AG08395 (cell line): ENCODE results near the gene IL16.
A peak's percentile ranks its signal among the peaks of the same experiment; 100 is the strongest.

Source experiments
- DNase-seq: peaks from one replicate; pipeline ENCODE4 v3.0.0; 2012; ENCODE audit warnings: mixed read lengths, low spot score

Gene IL16

DNA sequence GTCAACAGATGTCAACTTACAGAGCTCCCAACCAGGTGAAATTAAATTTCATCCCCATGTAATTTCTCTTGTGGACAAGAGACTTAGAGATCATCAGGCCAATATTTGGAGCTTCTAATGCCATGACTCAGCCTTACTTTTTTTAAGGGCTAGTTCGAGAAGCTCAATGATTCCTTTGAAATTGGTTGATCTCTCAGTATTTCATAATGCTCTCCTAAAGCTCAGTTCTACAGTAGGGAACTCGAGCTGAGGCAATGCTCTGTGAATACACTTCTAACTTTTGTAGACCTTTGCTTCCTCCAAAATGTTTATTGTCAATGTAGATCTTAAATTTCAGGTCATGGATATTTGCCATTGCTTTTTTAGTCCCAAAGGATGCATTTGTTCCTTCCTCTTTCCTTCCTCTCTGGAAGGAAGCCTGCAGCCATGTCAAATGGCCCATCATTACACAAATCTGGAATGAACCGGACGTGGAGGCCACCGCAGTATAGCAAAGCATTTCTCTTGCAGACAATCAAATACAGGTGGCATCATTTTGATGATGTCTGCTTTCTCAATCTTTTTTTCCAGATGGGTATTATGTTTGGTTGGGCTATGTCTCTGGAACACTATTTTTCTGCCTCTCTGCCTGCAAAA is 98.9 kb downstream of the IL16 start:
- DNase-seq, result no peak

- no peak for DNase-seq
Observed at GRCh38 chr15:81296186-81296585, 99.5 kb downstream of the IL16 start.

GRCh38 chr15:81296673-81297072 is 100.0 kb downstream of the IL16 start:
- DNase-seq, result no peak

DNA sequence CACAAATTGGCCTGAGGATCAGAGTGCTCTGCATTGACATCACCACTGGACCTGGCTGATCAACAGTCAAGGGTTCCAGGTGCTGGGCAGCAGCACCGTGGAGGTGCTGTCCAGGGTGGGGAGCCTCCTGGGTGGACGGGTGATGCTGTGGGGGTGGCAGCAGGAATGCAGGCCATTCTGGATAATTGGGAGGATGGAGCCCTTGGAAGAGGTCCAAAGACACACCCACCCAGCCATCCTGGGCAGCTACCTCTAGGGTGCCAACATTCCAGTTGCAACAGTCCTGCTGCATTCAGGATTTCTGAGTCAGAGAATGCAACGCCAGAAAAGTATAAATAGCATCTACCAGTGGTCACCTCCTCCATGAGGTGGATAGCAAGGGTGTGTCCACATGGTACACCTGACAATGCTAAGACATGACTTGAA is 100.5 kb downstream of the IL16 start:
- DNase-seq, result peak; percentile 76

DNA sequence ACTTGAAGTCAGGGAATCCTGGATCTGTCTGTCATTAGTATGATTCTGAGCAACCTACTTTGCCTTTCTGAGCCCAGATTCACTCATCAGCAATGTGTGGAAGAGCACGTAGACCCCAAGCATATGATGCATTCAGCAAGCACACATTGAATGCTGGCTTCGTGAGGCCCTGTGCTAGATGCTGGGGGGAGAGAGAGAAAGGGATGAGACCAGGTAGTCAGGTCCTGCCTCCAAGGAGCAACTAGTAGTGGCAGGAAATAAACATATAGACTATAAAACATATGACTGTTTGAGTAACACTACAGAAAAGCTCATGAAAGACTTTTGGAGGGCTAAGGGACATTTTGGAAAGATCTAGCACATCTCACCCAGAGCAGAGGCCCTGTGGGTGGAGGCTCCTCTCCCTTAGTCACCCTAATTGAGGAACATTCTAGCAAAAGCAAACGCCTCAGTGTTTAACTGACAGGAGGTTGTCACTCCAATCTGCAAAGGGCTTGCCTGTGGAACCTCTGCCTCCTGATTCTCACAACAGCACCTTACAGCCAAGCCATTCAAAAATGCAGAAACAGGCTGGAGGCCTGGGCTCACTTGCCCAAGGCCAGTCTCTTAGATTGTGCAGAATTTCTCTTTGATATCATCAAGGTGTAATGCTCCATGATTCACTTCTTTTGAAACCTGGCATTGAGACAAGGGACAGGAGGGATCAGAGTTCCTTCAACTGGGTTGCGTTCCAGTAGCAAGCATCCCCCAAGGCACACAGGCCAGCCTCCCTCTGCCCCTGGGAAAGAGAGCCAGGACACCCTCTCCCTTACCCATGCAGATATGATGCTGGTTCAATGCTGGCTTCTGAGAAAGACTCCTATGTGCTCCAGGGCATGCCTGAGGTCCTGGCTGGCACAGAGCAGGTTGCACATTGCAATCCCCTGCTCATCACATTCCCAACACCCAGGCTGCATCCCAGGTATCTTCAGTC is 101.2 kb downstream of the IL16 start:
- DNase-seq, result no peak

DNA sequence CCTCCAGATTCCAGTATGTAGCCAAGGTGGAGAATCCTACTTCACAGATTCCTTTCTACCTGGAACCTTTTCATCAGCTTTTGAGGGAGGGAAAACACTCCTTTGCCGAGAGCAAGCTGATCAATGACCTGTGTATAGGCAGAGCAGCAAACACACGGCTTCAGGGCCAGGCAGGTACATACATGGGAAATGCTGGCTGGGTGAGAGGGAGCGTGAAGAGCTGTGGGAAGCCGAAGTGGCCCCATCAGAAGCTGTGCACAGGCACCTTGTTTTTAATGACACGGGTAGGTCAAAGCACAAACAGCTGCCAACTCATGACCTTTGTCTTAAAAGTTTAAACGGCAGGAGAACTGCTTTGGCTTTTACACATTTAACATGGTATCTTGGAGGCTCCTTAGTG is 101.9 kb downstream of the IL16 start:
- DNase-seq, result no peak

DNA sequence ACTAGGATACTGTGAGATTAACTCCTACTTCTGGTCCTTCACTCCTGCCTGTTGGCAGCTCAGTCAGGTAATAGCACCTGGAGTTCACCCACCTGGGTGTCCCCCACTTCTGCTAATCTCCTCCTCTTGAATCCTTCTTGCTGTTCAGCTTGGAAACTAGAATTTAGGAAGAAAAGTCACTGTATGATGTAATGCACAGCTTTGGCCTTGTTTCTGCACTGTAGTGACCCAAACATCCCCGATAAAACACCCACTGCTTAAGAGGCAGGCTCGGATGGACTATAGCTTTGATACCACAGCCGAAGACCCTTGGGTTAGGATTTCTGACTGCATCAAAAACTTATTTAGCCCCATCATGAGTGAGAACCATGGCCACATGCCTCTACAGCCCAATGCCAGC is 102.5 kb downstream of the IL16 start:
- DNase-seq, result no peak

- no peak for DNase-seq
Observed at GRCh38 chr15:81299630-81300273, 103.1 kb downstream of the IL16 start.

DNA sequence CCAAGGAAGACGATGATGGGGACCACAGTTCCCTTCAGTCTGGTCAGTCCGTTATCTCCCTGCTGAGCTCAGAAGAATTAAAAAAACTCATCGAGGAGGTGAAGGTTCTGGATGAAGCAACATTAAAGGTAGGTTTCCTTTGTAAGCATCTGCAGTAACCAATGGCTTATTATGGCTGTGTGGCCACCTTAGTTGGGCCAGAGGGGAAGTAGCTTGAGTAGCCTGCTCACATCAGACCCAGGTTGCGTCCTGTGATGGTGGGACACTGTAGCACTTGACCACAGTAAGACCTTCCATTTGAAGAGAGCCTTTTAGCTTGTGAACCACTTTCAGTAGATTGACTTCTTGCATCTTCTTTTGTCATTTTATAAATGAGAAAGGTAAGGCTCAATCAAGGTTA is 104.7 kb downstream of the IL16 start:
- no peak for DNase-seq

DNA sequence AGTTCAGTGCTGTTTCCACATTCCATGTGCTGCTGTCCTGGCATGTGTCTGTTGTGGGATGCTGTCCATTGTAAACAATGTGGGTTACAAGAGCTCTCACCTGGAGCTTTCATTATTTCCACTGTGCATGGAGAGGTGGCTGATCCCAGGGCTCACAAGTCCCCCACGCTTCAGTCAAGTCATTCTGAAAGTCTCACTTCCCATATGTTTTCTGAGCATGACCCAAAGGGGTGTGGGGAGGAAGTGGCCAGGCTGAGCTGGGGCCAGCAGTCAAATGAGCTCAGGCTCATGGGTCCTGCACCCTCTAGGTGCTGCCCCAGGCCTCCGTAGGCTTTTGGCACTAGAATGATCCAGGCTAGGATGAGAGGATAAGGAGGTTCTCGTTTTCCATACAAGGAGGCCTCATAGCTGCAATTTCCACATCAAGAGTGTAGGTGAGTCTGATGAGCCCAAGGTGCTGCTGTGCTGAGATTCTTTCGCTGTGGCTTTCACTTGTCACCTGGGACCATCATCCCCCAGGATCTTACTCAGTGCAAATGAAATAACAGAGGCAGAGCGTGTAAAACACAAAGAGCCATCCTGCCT is 105.2 kb downstream of the IL16 start:
- no peak for DNase-seq

- no peak for DNase-seq
Observed at GRCh38 chr15:81302701-81303109, 106.0 kb downstream of the IL16 start.

DNA sequence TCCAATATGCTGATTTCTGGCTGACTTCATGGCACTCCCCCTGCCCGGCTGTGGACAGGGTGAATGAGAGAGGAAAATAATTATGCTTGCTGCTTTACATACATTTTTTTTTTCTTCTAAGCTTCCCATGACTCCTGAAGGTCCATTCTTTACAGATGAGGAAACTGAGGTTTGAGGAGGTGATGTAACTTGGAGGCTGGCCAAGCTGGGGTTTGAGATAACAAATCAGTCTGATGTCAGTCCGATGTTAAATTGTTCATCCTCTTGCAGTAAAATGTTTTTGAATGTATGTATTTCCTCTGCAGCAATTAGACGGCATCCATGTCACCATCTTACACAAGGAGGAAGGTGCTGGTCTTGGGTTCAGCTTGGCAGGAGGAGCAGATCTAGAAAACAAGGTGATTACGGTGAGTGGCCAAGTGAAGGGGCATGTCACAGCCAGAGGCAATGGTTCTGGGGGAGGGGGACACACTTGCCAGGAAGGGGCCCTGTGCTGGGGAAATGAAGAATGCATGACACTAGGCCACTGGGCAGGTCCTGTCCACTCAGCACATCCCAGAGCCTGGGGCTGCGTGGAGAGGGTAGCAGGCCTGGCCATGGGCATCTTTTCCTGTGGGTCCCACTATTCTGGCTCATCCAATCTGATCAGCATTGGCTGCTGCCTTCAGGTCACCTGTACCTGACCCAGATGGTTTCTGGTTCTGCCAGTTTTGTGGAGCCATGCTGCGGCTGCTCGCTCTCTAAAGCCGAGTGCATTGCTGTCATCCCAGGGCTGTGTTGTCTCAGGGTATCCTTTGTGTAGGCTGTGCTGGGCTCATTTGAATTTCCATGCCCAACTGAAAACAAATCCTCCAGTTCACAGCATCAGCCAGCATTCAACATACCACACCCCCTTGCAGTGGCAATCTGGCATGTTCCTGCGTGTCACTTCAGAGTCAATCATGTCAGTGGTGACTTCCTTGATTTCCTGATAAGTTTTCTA is 106.9 kb downstream of the IL16 start:
- DNase-seq, result no peak

DNA sequence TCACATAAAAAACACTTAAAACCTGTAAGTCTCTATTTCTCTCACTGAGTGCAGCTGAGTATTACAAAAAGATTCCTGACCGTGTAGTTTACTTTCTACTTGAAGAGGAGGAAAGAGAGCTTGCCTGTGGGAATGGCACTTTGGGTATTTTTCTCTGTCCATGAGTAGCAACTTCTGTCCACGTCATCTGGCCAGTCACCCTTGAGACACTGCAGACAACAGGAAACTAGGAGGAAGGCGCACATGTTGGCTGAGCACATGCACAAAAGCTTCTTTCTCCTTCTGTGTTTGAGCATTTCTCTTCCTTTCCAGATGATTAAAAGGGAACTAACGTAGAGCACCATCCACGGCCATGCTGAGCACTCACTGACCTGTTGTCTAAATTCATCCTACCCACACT is 107.5 kb downstream of the IL16 start:
- DNase-seq, result peak; percentile 67

GRCh38 chr15:81308260-81308659 is 111.6 kb downstream of the IL16 start:
- no peak for DNase-seq

DNA sequence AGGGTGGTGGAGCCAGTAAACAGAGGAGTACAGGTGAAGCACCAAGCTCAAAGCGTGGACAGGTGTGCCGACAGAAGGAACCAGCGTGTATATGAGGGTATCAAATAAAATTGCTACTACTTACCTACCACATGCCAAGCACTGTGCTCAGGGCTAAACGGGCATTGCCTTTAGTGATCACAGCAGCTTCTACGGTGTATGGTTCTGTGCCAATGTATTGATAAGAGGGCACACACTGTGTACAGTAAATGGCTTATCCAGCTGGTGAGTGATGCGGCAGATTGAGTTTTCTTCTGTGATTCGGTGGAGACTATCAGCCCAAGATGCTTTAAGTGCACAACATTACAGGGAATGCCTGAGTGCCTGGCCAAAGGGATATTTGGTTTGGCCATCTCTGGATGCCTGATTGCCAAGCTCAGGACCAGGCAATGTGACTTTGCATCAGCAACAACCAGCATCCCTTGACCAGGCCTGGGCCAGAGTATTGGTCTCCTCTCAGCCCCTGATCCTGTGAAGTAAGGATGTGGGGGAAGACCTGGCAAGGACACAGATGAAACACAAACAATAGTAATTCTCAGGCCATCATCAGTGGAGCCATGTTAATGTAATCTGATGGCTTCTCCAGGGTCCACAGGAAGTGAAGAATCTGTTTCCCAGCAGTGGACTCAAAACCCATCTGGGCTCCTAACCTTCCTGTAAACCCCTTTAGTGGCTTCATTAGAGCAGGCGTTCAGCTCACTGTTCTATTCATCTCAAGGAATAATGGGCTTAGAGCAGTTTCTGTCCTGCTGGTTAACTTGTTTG is 113.2 kb downstream of the IL16 start:
- DNase-seq, result no peak

DNA sequence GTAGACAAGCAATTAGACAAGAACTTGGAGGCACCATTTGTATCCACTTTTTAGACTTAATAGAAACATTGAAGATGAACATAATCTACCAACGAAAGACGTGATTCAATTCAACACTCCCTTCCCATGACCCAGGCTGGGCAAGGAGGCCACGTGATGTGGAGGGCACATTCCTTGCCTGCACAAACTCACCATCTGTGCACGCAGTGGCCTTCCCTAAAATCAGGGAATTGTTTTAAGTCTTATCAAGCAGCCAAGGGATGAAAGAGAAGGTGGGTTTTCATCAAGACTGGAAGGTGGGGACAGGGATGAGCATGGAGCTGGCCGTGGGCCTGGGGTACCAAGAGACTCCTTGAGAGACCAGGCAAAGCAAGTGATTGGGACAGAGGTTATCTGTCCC is 113.8 kb downstream of the IL16 start:
- DNase-seq, result no peak

DNA sequence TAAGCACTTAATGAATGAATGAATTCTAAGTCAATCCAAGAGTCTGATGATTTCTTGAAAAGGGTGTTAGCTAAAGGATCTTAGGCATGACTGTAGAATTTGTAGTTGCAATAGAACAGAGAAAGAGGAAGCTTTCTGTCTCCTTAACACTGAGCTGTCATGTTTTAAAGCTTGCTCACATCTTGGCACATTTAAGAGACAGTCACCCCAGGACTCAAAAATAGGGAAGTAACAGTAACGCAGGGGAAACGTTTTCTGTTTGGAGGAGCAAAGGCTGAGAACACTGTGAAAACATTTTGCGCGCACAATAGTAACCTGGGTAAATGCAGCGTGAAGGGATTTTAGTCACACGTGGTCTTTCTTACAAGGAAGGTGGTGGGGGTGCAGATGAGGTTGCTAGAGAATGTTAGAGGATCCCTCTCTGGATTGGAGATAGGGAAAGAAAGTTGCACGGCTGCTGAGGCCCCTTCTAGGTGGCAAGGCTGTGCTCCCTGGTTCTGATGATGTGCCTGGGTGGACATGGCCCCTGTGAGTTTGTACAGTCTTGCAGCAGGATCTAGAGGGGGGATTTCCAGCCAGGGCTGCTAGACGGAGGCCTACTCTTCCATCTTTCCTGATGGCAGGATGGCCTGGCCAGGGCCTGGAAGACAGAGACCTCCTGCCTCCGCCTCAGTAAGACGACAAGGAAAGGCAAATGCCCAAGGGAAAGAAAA is 115.2 kb downstream of the IL16 start:
- DNase-seq, result peak; percentile 33

DNA sequence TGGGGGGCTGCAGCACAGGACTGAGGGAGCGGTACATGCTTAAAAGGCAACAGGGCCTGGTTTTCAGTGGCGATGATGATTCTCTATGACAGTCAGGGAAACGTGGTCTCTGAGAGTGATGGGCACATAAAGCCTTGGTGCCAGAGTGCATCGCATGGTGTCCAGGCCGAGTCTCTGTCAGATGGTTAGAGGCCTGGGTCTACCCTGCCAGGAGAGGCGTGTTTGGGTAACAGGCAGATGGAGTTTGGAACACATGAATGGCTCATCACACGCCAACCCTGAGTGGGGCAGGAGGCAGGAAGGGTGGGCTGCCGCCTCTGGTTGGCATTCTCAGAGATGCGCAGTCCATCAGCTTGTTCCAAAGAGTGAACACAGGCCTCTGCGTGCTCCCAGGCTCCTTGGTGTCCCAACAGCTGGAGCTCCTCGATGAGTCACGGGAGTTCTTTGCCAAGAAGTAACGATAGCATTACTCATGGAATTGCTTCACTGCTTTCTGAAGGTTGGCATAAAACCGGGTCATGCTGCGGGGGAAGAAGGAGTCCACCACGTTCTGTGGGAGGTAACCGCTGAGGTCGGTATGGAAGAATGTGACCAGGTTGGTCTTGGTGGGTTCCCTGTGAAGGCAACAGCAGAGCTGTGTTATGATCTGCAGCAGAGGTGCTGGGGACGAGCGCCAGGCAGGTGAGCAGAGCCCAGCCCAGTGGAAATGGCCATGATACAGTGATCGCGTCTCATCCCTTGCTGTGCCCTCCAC is 116.3 kb downstream of the IL16 start:
- peak; percentile 97 for DNase-seq

DNA sequence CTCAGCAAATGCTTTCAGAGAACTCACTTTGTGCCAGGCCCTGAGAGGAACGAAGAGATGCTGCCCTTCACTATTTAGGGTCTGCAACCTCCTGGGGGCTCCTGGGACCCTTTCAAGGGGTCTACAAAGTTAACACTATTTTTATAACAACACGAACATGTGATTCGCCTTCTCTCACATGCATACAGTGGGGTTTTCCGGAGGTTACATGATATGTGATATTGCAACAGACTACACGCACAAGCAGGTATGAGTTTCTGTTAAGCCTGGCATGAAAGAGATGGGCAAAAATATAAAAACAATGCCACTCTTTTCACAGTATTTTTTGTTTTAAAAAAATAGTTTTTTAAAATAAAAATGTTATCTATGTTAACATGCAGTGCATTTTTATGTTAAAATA is 117.0 kb downstream of the IL16 start:
- no peak for DNase-seq
